GM21367 (cell line): Measurements from ENCODE around the gene IL10RB.
A peak's percentile ranks its signal among the peaks of the same experiment; 100 is the strongest.
"Not testable (repeated sequence)": the region's sequence is repeated elsewhere in the genome, so short reads cannot be mapped to it uniquely, and the experiment has no call there.

ENCODE experiments used
- ATAC-seq: cut with Tn5 transposase; IDR thresholded peaks from one replicate; pipeline ENCODE4 v1.9.1; 2021; ENCODE audit not compliant: unreplicated experiment

Gene IL10RB

GRCh38 chr21:33300701-33301631 is 34.8 kb downstream of the IL10RB start:
- ATAC-seq = no peak

- no peak for ATAC-seq
Measured at GRCh38 chr21:33301632-33302002, 35.5 kb downstream of the IL10RB start.

DNA sequence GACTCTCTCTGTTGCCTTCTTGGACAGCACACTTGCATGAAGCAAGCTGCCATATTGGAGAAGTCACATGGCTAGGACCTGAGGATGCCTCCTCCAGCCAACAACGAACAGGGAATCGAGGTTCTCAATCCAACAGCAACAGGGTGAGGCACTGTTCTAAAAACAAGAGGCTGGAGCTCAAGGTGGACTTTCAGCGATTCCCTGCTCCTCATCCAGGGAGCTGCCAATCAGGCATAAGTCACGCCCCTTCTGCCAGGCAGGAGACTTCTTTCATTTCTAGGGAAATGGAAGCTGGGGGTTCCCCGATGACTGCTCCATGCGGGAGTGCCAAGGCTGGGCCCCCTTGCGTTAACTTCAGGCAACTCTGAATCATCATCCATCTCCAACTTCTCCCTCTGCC is 35.9 kb downstream of the IL10RB start:
- no peak for ATAC-seq

- no peak for ATAC-seq
Measured at GRCh38 chr21:33302796-33303195, 36.6 kb downstream of the IL10RB start.

- no peak for ATAC-seq
Measured at GRCh38 chr21:33305344-33305671, 39.1 kb downstream of the IL10RB start.

- ATAC-seq = no peak
Measured at GRCh38 chr21:33305938-33306337, 39.8 kb downstream of the IL10RB start.

GRCh38 chr21:33308586-33309490 is 42.7 kb downstream of the IL10RB start:
- peak; percentile 72 for ATAC-seq

DNA sequence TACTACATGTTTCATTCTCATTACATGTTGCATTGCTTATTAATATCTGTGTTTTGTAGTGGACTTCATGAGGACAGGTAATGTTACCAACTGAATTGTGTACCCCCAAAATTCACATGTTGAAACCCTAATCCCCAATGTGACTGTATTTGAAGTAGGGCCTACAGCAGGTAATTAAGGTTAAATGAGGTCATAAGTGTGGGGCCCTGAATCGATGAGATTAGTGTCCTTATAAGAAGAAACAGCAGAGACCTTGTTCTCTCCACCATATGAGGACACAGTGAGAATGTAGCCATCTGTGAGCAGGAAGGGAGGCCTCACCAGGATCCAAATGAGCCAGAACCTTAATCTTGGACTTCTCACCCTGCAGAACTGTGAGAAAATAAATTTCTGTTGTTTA is 43.6 kb downstream of the IL10RB start:
- ATAC-seq = no peak

DNA sequence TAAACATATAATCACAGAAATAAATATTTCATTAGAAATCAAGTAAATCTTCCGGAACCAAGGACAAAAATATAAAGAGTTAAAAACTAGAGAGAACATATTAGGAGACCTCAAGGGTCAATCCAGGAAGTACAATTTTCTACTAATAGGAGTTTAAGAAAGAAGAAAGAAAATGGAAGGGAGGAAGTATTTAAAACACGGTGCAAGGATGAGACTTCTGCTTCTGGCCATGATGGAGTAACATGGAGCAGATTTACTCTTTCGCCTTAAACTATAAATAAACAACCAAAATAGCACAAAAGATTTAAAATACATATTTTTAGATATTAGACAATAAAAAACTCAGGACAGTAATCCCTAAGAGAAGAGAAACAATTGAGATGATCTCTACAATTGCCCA is 46.0 kb downstream of the IL10RB start:
- ATAC-seq = no peak

GRCh38 chr21:33313183-33313582 is 47.0 kb downstream of the IL10RB start:
- no peak for ATAC-seq

- ATAC-seq = no peak
Measured at GRCh38 chr21:33313611-33314010, 47.4 kb downstream of the IL10RB start.

DNA sequence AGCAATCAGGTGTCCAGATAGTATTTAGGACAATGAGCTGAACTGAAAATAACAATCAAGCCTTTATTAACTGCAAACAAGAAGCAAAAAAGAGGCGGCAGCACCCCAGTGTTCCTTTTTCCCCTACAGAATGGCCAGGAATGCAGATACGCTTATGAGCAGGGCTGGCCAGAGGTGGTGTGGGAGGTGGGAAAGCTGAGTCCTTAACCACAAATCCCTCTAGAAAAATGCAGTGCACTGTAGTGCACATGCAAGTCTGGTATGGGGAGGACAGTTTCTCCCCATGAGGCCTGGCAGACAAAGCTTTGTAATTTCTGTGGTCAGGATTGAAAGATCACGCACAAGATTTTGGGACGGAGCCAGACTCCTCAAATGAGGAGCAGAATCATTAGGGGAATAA is 47.9 kb downstream of the IL10RB start:
- no peak for ATAC-seq

- no peak for ATAC-seq
Measured at GRCh38 chr21:33315946-33316710, 50.0 kb downstream of the IL10RB start.

GRCh38 chr21:33317145-33317544 is 51.0 kb downstream of the IL10RB start:
- no peak for ATAC-seq

DNA sequence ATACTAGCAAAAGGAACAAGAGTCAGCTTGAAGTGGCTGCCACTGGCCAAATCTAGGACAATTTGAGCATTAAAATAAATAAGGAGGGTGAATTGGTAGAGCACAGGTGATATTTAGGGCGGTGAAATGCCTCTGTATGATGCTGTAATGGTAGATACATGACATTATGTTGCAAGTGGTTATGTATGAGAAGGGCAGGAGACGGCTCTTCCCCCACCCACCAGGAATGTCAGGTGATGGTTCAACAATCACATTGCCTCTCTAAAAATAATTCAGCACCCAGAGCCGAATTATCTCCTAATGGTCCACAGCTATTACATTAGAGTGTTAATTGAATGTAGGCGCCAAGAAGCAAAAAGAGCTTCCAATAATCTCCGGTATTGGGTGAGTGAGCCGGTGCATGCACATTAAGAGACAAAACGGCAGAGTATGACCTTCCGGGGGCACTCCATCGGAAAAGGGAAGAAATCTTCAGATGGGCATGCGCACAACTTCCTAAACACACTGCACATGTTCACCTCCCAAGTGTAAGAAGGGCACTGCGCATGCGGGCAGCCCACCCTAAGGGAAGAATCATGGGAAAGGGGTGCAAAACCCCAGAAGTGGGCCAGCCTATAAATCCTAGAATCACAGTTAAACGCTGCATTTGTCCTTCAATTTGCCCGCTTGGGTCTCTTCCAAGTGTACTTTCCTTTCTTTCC is 51.8 kb downstream of the IL10RB start:
- no peak for ATAC-seq

DNA sequence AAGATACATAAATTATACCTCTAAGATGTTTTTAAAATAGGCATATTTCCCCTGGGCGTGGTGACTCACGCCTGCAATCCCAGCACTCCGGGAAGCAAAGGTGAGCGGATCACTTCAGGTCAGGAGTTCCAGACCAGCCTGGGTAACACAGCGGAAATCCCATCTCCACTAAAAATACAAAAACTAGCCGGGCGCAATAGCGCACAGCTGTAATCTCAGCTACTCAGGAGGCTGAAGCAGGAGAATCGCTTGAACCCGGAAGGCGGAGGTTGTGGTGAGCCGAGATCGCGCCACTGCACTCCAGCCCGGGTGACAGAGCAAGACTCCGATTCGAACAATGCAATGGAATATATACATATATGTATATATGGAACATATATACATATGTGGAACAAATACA is 54.8 kb downstream of the IL10RB start:
- not testable (repeated sequence) for ATAC-seq

DNA sequence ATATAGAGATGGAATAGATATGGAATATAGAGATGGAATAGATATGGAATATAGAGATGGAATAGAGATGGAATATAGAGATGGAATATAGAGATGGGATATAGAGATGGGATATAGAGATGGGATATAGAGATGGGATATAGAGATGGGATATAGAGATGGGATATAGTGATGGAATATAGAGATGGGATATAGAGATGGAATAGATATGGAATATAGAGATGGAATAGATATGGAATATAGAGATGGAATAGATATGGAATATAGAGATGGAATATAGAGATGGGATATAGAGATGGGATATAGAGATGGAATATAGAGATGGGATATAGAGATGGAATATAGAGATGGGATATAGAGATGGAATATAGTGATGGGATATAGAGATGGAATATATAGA is 57.4 kb downstream of the IL10RB start:
- ATAC-seq = not testable (repeated sequence)

GRCh38 chr21:33324291-33325221 is 58.4 kb downstream of the IL10RB start, which contains the start of gene IFNAR1:
TSS of gene IFNAR1 (plus strand) at chr21:33324970. CDS start at chr21:33325056, 86 bp downstream.
- ATAC-seq = peak; percentile 65
